Left hindlimb (tissue), 1 donor: ENCODE results near the gene ICAM3.

Source experiments
- DNase-seq: peaks from one replicate; pipeline ENCODE4 v3.0.0-alpha.2; 2018

Gene ICAM3

GRCh38 chr19:10318807-10319682 lies 20.4 kb downstream of the ICAM3 start:
- DNase-seq, result no peak

- no peak for DNase-seq
These were observed 21.5 kb downstream of the ICAM3 start for GRCh38 chr19:10317857-10318462.

- DNase-seq, result no peak
These were observed 22.2 kb downstream of the ICAM3 start for GRCh38 chr19:10317045-10317856.

- DNase-seq, result no peak
These were observed 23.0 kb downstream of the ICAM3 start for GRCh38 chr19:10316229-10317044.

- peak; percentile 87 for DNase-seq
These were observed 23.8 kb downstream of the ICAM3 start, which contains the start of gene FDX2 for GRCh38 chr19:10315335-10316214. Gene FDX2, minus strand, starts transcription at chr19:10316015. Its CDS starts 19 bp downstream, at chr19:10315996.

GRCh38 chr19:10309423-10309822 lies 30.0 kb downstream of the ICAM3 start, which contains the start of gene ZGLP1:
Gene ZGLP1, minus strand, starts transcription at chr19:10309815.
- DNase-seq, result no peak

GRCh38 chr19:10306327-10306726 lies 33.1 kb downstream of the ICAM3 start:
- no peak for DNase-seq

GRCh38 chr19:10305139-10305806 lies 34.2 kb downstream of the ICAM3 start:
- DNase-seq, result no peak

GRCh38 chr19:10299545-10300458 lies 39.6 kb downstream of the ICAM3 start:
- DNase-seq, result no peak

GRCh38 chr19:10295847-10296591 lies 43.4 kb downstream of the ICAM3 start:
- no peak for DNase-seq

GRCh38 chr19:10295305-10295846 lies 44.0 kb downstream of the ICAM3 start:
- DNase-seq, result no peak

- no peak for DNase-seq
These were observed 45.1 kb downstream of the ICAM3 start for GRCh38 chr19:10294368-10294697.

GRCh38 chr19:10293637-10294367 lies 45.6 kb downstream of the ICAM3 start:
- DNase-seq, result no peak

- DNase-seq, result no peak
These were observed 46.4 kb downstream of the ICAM3 start for GRCh38 chr19:10292789-10293636.

- DNase-seq, result no peak
These were observed 47.1 kb downstream of the ICAM3 start for GRCh38 chr19:10292206-10292788.

GRCh38 chr19:10291554-10292205 lies 47.7 kb downstream of the ICAM3 start:
- no peak for DNase-seq
